ENCODE data around the gene PTTG2. TPM values are rescaled to one million over a fixed set of nuclear protein-coding genes. Genes with fewer than 3 reads are reported as not detected.

The PTTG2 gene
- total RNA-seq, 2 experiments from 2014 or later = 1.7 to 2.2 TPM

DNA sequence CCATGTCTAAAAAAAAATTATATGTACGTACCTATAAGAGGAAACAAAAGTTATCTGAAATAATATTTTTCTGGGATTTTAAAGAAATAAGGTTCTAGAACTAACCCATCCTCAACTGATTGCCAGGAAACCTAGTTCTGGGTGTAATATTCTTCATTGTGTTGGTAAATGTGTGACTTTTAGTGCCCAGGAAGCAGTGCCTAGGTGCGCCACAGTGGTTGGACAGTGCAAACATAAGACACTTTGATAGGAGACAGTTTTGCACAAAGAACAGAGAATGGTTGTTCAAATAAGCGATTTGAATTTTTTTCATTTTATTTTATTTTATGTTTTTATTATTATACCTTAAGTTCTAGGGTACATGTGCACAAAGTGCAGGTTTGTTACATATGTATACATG, 22.0 kb upstream of the PTTG2 start:
- H3K4me3 Mint-ChIP-seq = no peak overlapping the region
- no peak overlapping the region for H3K27ac Mint-ChIP-seq
- POLR2A ChIA-PET = no interaction called here
- H3K27me3 Mint-ChIP-seq = no peaks in the 10 kb centered on the region
- peaks cover 22% of the 10 kb centered on the region for H3K36me3 Mint-ChIP-seq (ENCODE audit: low read depth)
- peaks cover 3% of the 10 kb centered on the region for H3K9me3 Mint-ChIP-seq
- CTCF ChIA-PET = no interaction called here
- DNase-seq = no peak
- H3K4me1 Mint-ChIP-seq = no peaks in the 10 kb centered on the region

DNA sequence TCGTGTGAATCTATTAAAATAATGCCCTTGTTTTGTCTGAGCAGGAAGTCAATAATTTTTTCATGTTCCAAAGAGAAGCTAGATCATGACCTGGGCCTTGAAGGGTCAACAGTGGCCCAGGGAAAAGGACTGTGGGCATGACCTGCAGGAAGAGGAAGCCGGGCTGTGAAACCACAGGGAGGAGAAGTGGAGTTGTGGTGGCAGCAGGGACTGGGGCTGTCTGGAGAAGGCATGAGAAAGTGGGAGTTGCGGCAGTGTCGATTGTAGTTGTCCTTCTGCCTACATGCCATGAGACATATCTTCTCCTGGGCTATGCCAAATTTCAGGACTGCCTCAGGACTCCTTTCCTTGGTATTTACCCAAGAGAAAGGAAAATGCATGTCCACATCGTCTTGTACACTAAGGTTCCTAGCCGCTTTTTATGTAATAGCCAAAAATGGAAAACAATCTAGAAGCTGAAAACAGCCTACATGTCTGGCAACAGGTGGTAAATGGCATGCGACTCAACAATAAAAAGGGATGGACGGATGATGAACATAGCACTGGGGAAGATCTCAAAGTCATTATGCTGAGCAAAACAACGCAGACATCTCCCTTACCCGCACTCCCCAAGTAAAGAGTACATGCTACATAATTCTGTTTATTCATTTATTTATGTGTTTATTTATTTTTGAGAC, 13.6 kb upstream of the PTTG2 start:
- H3K36me3 Mint-ChIP-seq (ENCODE audit: low read depth) = peaks cover 19% of the 10 kb centered on the region
- POLR2A ChIA-PET = no interaction called here
- H3K27me3 Mint-ChIP-seq = no peaks in the 10 kb centered on the region
- DNase-seq = no peak
- no peak overlapping the region for H3K4me3 Mint-ChIP-seq
- H3K27ac Mint-ChIP-seq = no peak overlapping the region
- CTCF ChIA-PET = interaction anchor here (1.4 kb wide), 1 partner anchor 12 kb away, joined by 3 read pairs; no protein-coding TSS in a partner anchor
- H3K9me3 Mint-ChIP-seq = no peaks in the 10 kb centered on the region
- H3K4me1 Mint-ChIP-seq = peaks cover 17% of the 10 kb centered on the region

DNA sequence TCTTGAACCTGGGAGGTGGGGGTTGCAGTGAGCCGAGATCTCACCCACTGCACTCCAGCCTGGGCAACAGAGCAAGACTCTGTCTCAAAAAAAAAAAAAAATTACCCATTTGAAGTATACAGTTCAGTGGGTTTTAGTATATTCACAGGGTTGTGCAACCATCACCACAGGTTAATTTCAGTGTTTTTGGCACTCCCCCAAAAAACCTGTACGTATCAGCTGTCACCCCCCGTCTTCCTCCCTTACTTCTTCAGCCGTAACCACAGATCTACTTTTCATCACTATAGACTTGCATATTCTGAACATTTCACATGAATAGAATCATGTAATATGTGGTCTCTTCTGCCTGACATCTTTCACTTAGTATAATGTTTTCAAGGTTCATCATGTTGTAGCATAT, 11.7 kb upstream of the PTTG2 start:
- Mint-ChIP-seq H3K36me3 (ENCODE audit: low read depth) (peaks cover 29% of the 10 kb centered on the region), H3K27me3 (no peaks in the 10 kb centered on the region), H3K4me3 (no peak overlapping the region), H3K9me3 (no peaks in the 10 kb centered on the region), H3K4me1 (peaks cover 17% of the 10 kb centered on the region), H3K27ac (no peak overlapping the region)
- POLR2A ChIA-PET = no interaction called here
- CTCF ChIA-PET = interaction anchor here (0.7 kb wide), 1 partner anchor 14 kb away, joined by 5 read pairs; no protein-coding TSS in a partner anchor
- no peak for DNase-seq

DNA sequence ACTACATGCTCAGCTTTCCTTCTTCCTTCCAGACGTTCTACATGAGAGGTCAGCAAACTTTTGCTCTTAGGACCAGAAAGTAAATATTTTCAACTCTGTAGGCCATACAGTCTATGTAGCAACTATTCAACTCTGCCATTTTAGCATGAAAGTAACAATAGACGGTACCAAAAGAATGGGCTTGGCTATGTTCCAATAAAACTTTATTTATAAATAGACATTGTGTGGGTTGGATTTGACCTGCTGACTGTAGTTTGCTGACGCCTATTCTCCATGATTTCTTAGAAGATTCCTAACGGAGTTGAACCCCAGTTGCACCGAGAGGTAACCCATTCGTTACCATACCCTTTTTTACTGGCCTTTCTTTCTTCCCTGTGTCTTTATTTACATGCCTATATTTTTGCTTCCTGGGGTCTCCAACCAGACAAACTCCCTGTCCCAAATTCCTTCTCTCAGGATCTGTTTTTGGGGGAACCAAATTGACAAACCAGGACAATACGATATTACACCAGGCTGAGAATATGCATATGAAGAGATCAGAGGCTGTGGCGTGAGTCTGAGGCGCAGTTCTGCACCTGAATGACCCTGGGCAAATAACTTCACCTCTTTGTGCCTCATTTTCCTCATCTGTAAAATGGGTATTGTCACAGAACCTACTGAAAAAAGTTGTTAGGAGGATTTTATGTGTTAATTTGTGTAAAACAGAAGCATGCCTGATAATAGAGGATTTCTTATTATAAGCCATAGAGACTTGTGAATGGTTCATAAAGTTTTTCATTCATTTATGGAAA, 10.4 kb upstream of the PTTG2 start:
- ChIA-PET CTCF (no interaction called here), POLR2A (no interaction called here)
- Mint-ChIP-seq H3K4me1 (peaks cover 22% of the 10 kb centered on the region), H3K9me3 (no peaks in the 10 kb centered on the region), H3K27ac (no peak overlapping the region), H3K36me3 (ENCODE audit: low read depth) (peaks cover 33% of the 10 kb centered on the region), H3K27me3 (no peaks in the 10 kb centered on the region), H3K4me3 (no peak overlapping the region)
- no peak for DNase-seq

DNA sequence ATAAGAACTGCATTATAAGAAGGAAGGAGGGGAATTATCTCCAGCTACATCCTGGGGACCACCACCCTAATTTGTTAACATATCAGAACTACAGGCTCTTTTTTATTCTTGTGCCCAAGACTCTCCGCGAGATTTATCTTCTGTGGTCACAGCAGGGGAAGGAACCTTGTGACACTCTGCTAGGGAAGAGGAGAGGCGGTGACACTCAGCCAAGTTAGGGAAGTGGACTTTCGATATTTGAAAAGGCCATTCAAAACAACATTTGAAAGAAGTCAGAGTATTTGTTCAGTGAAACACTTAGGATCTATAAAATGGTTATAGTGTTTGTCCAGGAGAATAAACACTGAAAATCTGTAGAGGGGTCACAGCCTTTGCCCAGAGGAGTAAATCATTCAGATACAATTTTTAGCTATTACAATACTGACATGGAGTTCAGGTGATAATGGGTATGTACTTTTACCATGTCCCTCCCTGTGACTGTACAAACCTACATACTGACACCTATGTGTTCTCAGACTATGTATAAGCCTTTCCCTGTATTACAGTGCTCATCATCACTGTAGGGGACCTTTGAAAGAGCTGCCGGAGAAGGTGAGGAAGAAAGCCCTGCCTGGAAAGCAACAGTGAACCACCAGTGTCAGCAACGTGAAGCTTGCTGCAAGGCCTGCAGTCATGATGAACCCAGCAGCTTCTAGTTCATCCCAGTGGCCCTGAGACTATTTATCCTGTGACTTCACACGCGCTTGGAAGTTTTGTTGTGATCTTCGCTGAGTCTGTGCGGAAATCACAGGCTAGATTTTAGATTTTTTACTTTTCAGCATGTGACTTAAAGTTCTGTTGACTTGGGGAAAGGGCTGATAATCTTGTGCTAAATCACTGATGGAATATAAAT, 8.5 kb upstream of the PTTG2 start:
- Mint-ChIP-seq H3K27me3 (no peaks in the 10 kb centered on the region), H3K27ac (no peak overlapping the region)
- POLR2A ChIA-PET = no interaction called here

DNA sequence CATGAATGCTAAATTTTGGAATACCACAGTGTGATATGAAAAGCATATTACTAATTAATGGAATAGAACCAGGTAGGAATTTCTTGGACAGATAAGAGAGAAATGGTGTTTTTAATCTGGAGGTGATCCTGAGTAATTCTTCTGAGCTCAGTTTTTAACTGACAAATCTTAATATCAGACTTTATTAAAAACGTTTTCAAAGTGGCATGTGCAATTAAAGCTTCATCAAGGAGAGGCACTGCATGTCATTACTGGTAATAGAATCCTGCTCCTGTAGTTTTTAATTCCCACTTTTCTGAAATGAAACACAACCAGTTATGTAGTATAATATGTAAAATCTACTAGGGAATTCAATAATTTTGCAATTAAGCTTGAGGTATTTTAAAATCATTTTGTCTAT, 7.0 kb upstream of the PTTG2 start:
- H3K9me3 Mint-ChIP-seq = no peaks in the 10 kb centered on the region
- H3K4me3 Mint-ChIP-seq = no peak overlapping the region
- POLR2A ChIA-PET = no interaction called here
- no peaks in the 10 kb centered on the region for H3K27me3 Mint-ChIP-seq
- no peak overlapping the region for H3K27ac Mint-ChIP-seq
- peaks cover 9% of the 10 kb centered on the region for H3K4me1 Mint-ChIP-seq
- CTCF ChIA-PET = interaction anchor here (1.6 kb wide), 1 partner anchor 14 kb away, joined by 7 read pairs; no protein-coding TSS in a partner anchor
- no peak for DNase-seq
- peaks cover 26% of the 10 kb centered on the region for H3K36me3 Mint-ChIP-seq (ENCODE audit: low read depth)

More for the DNA sequence above, 8.5 kb upstream of the PTTG2 start:
- peaks cover 29% of the 10 kb centered on the region for H3K36me3 Mint-ChIP-seq (ENCODE audit: low read depth)
- no peaks in the 10 kb centered on the region for H3K9me3 Mint-ChIP-seq
- no peak for DNase-seq
- CTCF ChIA-PET = no interaction called here
- H3K4me1 Mint-ChIP-seq = peaks cover 14% of the 10 kb centered on the region
- no peak overlapping the region for H3K4me3 Mint-ChIP-seq

DNA sequence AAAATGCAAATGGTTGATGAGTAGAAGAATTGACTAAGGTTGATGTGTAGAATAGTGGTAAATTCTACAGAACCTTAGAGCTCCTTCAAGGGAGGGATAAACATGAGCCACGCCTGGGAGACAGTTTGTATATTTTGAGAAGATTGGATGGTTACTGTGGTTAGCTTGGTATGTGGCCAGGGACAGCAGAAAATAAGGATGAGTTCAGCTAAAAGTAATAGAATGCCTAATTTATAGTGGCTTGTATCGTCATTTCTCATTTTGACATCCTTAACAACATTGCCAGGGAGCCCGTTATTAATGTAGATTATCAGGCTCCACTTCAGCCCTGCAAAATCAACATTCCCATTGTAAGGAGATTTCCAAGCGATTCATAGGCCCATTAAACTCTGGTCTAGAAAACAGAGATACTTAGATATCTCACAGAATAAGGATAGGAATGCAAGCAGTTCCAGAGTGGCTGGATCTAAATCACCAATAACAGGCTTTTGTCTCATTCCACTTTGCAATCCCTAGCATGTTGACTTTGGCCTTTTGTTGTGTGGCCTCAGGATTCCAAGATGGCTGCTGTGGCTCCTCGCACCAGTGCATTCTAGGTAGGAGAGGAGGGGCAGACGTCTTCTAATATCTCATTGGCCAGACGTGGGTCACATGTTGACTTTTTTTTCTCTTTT, 6.4 kb upstream of the PTTG2 start:
- no peaks in the 10 kb centered on the region for H3K27me3 Mint-ChIP-seq
- no peak for DNase-seq
- no peak overlapping the region for H3K27ac Mint-ChIP-seq
- no peak overlapping the region for H3K4me3 Mint-ChIP-seq
- CTCF ChIA-PET = interaction anchor here (1.6 kb wide), 1 partner anchor 13 kb away, joined by 7 read pairs; no protein-coding TSS in a partner anchor
- POLR2A ChIA-PET = no interaction called here
- H3K9me3 Mint-ChIP-seq = no peaks in the 10 kb centered on the region
- peaks cover 7% of the 10 kb centered on the region for H3K4me1 Mint-ChIP-seq
- peaks cover 26% of the 10 kb centered on the region for H3K36me3 Mint-ChIP-seq (ENCODE audit: low read depth)

DNA sequence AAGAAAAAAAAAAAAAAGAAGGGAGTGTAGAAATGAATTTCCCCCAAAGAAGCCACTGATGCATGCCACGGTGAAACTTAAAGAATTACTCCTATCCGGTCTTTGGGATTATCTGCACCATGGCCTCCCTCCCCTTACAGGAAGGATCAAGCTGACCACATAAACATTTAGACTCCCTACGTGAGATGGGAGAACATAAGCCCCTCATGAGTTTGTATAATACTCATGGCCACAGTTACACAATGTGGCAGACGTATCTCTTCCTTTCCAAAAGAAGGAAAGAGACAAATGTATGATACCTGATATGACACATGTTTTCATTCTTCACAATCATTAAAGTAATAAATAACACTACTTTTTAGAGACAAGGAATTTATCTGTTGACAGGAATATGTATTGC, 3.3 kb upstream of the PTTG2 start:
- ChIA-PET CTCF (no interaction called here), POLR2A (no interaction called here)
- H3K9me3 Mint-ChIP-seq = no peaks in the 10 kb centered on the region
- peaks cover 7% of the 10 kb centered on the region for H3K4me1 Mint-ChIP-seq
- peaks cover 16% of the 10 kb centered on the region for H3K36me3 Mint-ChIP-seq (ENCODE audit: low read depth)
- no peak for DNase-seq
- no peak overlapping the region for H3K4me3 Mint-ChIP-seq
- H3K27me3 Mint-ChIP-seq = no peaks in the 10 kb centered on the region
- no peak overlapping the region for H3K27ac Mint-ChIP-seq

DNA sequence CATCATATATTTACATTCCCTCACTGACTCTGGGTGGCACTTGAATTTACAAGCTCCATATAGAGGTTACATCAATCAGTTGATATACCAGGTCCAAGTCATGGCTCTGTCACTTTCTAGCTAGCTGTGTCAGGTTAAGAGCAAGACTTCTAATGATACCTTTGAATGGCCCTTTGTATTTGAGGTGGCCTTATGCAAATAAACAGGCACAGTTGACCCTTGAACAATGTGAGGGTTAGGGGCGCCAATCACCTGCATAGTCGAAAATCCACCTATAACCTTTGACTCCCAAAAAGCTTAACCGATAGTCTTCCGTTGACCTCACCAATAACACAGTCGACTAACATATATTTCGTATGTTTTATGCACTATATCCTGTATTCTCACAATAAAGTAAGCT, 1.3 kb upstream of the PTTG2 start:
- no peak for DNase-seq
- no peaks in the 10 kb centered on the region for H3K9me3 Mint-ChIP-seq
- H3K36me3 Mint-ChIP-seq (ENCODE audit: low read depth) = peaks cover 6% of the 10 kb centered on the region
- ChIA-PET CTCF (interaction anchor here (1.2 kb wide), 1 partner anchor 13 kb away, joined by 3 read pairs; no protein-coding TSS in a partner anchor), POLR2A (no interaction called here)
- H3K27me3 Mint-ChIP-seq = no peaks in the 10 kb centered on the region
- H3K4me3 Mint-ChIP-seq = no peak overlapping the region
- H3K4me1 Mint-ChIP-seq = peaks cover 7% of the 10 kb centered on the region
- no peak overlapping the region for H3K27ac Mint-ChIP-seq

DNA sequence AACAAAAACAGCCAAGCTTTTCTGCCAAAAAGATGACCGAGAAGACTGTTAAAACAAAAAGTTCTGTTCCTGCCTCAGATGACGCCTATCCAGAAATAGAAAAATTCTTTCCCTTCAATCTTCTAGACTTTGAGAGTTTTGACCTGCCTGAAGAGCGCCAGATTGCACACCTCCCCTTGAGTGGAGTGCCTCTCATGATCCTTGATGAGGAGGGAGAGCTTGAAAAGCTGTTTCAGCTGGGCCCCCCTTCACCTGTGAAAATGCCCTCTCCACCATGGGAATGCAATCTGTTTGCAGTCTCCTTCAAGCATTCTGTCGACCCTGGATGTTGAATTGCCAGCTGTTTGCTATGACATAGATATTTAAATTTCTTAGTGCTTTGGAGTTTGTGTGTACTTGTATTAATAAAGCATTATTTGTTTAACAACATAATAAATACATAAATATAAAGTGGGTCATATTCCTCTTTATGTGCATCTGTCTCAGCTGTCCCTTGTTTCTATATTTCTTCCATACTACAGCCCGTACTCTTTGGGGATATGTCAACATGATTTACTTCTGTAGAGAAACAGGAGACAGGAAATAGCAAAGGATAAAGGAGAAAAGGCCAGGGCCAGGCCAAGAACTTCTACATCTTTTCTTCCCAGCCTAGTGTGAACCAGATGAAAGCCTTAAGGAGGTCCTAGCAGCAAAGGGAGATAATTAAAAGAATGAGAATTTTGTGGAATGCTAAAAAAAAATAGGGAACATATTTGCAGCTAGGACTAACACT, 667 bp downstream of the PTTG2 start:
- ChIA-PET CTCF (interaction anchor here (1.5 to 2.2 kb wide), 2 partner anchors 13 to 34 kb away, joined by 4 to 5 read pairs; no protein-coding TSS in a partner anchor), POLR2A (no interaction called here)
- H3K27me3 Mint-ChIP-seq = no peaks in the 10 kb centered on the region
- no peaks in the 10 kb centered on the region for H3K4me1 Mint-ChIP-seq
- H3K4me3 Mint-ChIP-seq = no peak overlapping the region
- peaks cover 2% of the 10 kb centered on the region for H3K36me3 Mint-ChIP-seq (ENCODE audit: low read depth)
- DNase-seq = no peak
- no peaks in the 10 kb centered on the region for H3K9me3 Mint-ChIP-seq
- H3K27ac Mint-ChIP-seq = no peak overlapping the region

DNA sequence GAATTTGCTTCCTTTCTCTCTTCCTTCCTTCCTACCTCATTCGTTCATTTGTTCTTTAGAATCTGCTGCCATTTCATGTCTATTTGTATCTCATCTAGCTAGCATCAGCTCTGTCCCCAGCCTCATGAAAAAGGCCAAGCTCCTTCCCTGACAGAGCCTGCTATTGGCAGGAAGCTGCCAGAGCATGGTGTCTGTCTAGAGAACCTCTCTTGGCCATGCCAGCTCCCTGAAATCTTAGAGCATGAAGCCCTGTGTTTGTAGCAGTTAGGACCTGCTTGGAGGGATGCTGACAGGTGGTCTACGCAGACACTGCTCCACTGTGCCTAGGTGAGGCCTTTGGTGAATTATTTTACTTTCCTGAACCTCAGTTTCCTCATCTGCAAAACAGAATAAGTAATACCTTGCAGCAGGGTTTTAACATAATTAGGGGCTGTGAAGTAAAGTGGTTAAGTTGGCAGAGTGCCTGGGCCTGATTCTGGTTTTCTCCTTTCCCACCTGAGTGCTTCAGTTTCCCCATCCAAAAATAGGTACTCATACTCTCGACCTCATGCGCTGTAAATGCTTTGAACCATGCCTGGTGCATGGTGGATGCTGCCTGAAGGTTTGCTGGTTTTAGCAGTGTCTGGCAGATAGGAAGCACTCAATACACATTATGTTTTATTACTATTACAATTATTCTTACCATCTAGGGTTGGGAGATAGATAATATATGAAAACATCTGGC, 4.7 kb downstream of the PTTG2 start:
- no peak overlapping the region for H3K27ac Mint-ChIP-seq
- H3K9me3 Mint-ChIP-seq = no peaks in the 10 kb centered on the region
- H3K4me3 Mint-ChIP-seq = no peak overlapping the region
- H3K27me3 Mint-ChIP-seq = no peaks in the 10 kb centered on the region
- ChIA-PET POLR2A (no interaction called here), CTCF (interaction anchor here (0.6 kb wide), 1 partner anchor 10 kb away, joined by 3 read pairs; no protein-coding TSS in a partner anchor)
- H3K36me3 Mint-ChIP-seq (ENCODE audit: low read depth) = peaks cover 8% of the 10 kb centered on the region
- H3K4me1 Mint-ChIP-seq = peaks cover 2% of the 10 kb centered on the region
- DNase-seq = no peak
